Measurements from ENCODE around the gene MTRFR. TPM values are rescaled to one million over a fixed set of nuclear protein-coding genes. Genes with fewer than 3 reads are reported as not detected.

The MTRFR gene
- total and polyA plus RNA-seq, 4 donors = 5.7 to 15.2 (median 11.1) TPM

DNA sequence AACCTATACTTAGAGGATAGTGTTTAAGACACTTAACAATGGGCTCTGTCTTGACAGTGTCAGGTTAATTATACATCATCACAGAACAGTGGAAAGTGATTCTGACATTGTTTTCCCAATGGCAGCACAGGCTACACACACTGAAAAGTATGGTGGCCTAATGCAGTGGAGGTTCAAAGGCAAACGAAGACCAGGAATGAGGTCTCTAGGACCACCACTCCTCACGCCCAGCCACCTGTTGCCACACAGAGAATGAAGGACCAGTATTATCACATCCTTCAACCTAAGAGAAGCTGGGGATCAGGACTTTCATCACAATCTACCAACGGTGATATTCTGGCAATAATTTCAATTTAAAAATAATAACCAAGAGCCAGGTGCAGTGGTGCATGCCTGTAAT lies 73.0 kb downstream of the MTRFR start:
- Histone ChIP-seq H3K9ac (ENCODE audit: low read depth in 1 of 2, low read length in 2 of 2) (no peak overlapping the region), H3K27me3 (ENCODE audit: control insufficient read depth in 4 of 4, insufficient read depth in 4 of 4, low read length in 3 of 4) (no peaks in the 10 kb centered on the region), H3K36me3 (ENCODE audit: control insufficient read depth in 4 of 4, insufficient read depth in 3 of 4, low read depth in 1 of 4, low read length in 3 of 4) (peaks cover 3 to 70% (median 63%) of the 10 kb centered on the region in 4 donors), H3K4me1 (ENCODE audit: control insufficient read depth in 4 of 4, insufficient read depth in 4 of 4, low read length in 3 of 4) (no peaks in the 10 kb centered on the region), H3K9me3 (ENCODE audit: control insufficient read depth in 4 of 4, low read length in 3 of 4) (no peaks in the 10 kb centered on the region), H3K27ac (ENCODE audit: low read depth in 1 of 2, low read length in 2 of 2) (no peak overlapping the region), H3K4me3 (ENCODE audit: low read depth in 1 of 3, low read length in 3 of 3) (no peak overlapping the region)
- no peak for DNase-seq (ENCODE audit: low spot score)
- 96% methylated on average over 3 of the region's 3 CpGs for WGBS
- TF ChIP-seq FOXA2 (IDR thresholded peaks at IDR 0.05) (no peak), HNF4A (conservative IDR thresholded peaks at IDR 0.05) (no peak), TAF1 (conservative IDR thresholded peaks at IDR 0.05) (no peak)

Small RNA genes within 50 kb of the gene (small RNA-seq; reads per million reads assigned to genes)
- gene RNA5SP375 = not detected

Other genes with a start within 250 kb of the MTRFR start
- 10 to 100 TPM in 1 of 2 donors, 1 to 10 TPM in 1; 1.3 to 28.4 TPM for gene PITPNM2, start 82.3 kb upstream of the MTRFR start, total RNA-seq
- gene PITPNM2, start 82.3 kb upstream of the MTRFR start, polyA plus RNA-seq = 1 to 10 TPM; 3.6 to 6.6 TPM
- gene MPHOSPH9, start 295 bp upstream of the MTRFR start, total RNA-seq = 10 to 100 TPM; 49.8 to 51.0 TPM
- 10 to 100 TPM in 1 of 2 donors, 1 to 10 TPM in 1; 4.9 to 15.6 TPM for gene MPHOSPH9, start 295 bp upstream of the MTRFR start, polyA plus RNA-seq
- gene CDK2AP1, start 38.4 kb downstream of the MTRFR start, total RNA-seq = 10 to 100 TPM; 16.1 to 26.2 TPM
- gene CDK2AP1, start 38.4 kb downstream of the MTRFR start, polyA plus RNA-seq = 10 to 100 TPM; 19.0 to 32.2 TPM
- gene SBNO1, start 131.4 kb downstream of the MTRFR start, total RNA-seq = 10 to 100 TPM; 13.1 to 19.8 TPM
- 1 to 10 TPM; 4.0 to 7.8 TPM for gene SBNO1, start 131.4 kb downstream of the MTRFR start, polyA plus RNA-seq
- gene KMT5A, start 150.7 kb downstream of the MTRFR start, total RNA-seq = 10 to 100 TPM; 13.8 to 49.0 TPM
- gene KMT5A, start 150.7 kb downstream of the MTRFR start, polyA plus RNA-seq = 10 to 100 TPM in 1 of 2 donors, 1 to 10 TPM in 1; 4.7 to 10.1 TPM
- gene RILPL2, start 203.2 kb downstream of the MTRFR start, total RNA-seq = 1 to 10 TPM; 1.8 TPM
- gene RILPL2, start 203.2 kb downstream of the MTRFR start, polyA plus RNA-seq = 1 to 10 TPM; 2.1 TPM
- gene SNRNP35, start 224.7 kb downstream of the MTRFR start, total RNA-seq = 10 to 100 TPM in 1 of 2 donors, 1 to 10 TPM in 1; 9.0 to 12.7 TPM
- 10 to 100 TPM in 1 of 2 donors, 1 to 10 TPM in 1; 9.6 to 13.3 TPM for gene SNRNP35, start 224.7 kb downstream of the MTRFR start, polyA plus RNA-seq